ENCODE measurements around the gene PCSK6.

GRCh38 chr15:101354891-101355623, 134.4 kb downstream of the PCSK6 start:
- TF ChIP-seq EZH2 (IDR thresholded peaks at IDR 0.05; ENCODE audit: insufficient read depth, low read length) (no peak), CTCF (IDR thresholded peaks at IDR 0.05; ENCODE audit: insufficient read depth, low read depth, low read length) (no peak)
